HG03103 (cell line): ENCODE measurements around the gene SNX22.

Experiments
- ATAC-seq: cut with Tn5 transposase; IDR thresholded peaks from one replicate; pipeline ENCODE4 v1.9.1; 2021; ENCODE audit warnings: low read depth; ENCODE audit not compliant: unreplicated experiment

Gene SNX22

GRCh38 chr15:64133623-64134344 lies 17.7 kb upstream of the SNX22 start:
- ATAC-seq = no peak

DNA sequence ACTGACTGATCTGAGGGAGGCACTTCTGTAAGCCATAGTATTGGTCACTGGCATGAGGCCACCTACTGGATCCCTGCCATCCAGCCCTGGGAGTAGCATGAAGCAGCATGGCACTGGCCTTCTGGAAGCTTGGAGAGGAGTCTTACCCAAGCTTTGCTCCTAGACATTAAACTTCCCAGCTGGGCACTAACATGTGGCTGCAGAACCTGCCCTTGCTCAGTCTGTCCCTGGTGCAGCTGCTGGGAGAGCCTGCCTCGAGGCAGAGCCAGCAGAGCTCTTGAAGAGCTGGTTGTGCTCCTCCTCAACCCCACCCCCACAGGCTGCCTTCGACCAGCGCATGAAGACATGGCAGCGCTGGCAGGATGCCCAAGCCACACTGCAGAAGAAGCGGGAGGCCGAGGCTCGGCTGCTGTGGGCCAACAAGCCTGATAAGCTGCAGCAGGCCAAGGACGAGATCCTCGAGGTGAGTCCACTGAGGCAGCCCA lies 17.1 kb upstream of the SNX22 start:
- ATAC-seq = no peak

DNA sequence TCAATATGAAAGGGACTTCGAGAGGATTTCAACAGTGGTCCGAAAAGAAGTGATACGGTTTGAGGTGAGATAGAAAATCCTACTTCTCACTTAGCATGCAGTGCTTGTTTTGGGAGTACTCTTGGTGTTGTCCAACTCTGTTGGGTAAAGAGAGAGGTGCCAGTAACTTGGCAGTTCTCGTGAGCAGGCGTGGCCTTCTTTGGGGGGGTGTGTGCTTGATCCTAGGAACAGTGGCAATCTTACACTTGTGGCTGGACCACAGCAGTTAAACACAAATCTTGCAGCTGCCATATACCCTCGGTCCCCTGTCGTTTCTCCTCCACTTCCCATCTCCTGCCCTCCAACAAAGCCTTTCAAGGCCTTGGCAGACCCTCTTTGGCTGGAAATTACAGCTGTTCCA lies 15.2 kb upstream of the SNX22 start:
- ATAC-seq = no peak

DNA sequence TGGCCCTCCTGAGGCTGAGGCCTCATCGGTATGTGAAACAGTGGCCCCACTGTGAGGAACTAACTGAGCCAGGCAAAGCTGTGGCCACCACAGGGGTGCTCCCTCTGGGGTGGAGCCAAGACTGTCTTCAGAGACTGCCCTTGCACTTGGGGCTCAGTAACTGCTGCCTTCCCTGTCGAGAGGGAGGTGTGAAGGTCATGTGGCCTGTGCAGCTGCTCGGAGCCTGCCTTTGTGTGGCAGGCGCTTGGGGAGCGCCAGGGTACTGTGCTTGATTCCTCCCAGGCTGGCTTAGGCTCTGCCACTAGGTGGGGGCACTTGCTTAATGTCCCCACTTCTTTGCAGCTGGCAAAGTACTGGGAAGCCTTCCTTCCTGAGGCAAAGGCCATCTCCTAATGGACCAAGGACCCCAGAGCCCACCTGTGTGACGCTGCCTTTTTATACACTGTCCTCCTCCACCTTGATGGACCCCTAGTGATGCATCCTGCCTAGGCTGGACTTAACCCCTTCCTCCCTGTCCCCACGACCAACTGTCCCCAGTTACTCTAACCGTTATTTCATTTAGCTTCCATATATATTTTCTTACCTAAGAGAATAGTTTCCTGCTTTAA lies 14.2 kb upstream of the SNX22 start:
- no peak for ATAC-seq

GRCh38 chr15:64138331-64138941 lies 13.1 kb upstream of the SNX22 start:
- no peak for ATAC-seq

- ATAC-seq = no peak
These were observed 9.6 kb upstream of the SNX22 start for GRCh38 chr15:64141798-64142512.

- no peak for ATAC-seq
These were observed 8.3 kb upstream of the SNX22 start for GRCh38 chr15:64143276-64143675.

DNA sequence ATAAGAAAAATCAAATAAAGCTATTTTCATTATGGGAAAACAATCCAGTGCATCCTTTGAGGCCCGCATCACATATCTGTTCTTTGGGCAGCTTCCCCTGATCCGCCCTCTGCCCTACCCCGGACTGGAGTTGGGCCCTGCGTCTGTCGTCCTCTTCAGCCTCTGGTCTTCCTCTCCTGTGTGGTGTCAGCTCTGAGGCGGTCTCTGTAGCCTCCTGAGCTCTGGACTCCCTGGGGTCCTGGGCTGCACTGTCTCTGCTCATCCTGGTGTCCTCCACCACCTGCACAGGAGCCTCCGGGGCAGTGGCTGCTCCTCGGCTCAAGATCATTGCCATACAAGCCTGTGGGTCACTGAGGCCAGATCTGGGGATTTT lies 7.4 kb upstream of the SNX22 start:
- no peak for ATAC-seq

GRCh38 chr15:64144565-64145281 lies 6.8 kb upstream of the SNX22 start:
- ATAC-seq = no peak

- ATAC-seq = no peak
These were observed 5.5 kb upstream of the SNX22 start for GRCh38 chr15:64146041-64146440.

DNA sequence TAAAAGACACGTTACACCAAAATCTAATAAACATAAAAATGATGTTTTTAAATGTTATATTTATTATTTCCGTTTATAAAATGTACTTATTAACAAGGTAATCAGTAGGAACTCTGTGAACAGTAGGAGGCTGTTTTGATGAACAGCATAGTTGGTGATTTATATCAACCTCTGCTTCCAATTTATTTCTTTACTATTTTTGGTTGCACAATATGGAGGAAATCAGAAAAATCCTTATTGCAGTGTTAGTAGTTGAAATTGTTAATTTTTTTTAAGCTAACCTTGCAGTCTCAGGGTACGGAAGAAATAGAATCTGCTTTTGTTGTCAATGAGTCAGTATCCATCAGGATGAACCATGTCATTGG lies 5.0 kb upstream of the SNX22 start:
- no peak for ATAC-seq

DNA sequence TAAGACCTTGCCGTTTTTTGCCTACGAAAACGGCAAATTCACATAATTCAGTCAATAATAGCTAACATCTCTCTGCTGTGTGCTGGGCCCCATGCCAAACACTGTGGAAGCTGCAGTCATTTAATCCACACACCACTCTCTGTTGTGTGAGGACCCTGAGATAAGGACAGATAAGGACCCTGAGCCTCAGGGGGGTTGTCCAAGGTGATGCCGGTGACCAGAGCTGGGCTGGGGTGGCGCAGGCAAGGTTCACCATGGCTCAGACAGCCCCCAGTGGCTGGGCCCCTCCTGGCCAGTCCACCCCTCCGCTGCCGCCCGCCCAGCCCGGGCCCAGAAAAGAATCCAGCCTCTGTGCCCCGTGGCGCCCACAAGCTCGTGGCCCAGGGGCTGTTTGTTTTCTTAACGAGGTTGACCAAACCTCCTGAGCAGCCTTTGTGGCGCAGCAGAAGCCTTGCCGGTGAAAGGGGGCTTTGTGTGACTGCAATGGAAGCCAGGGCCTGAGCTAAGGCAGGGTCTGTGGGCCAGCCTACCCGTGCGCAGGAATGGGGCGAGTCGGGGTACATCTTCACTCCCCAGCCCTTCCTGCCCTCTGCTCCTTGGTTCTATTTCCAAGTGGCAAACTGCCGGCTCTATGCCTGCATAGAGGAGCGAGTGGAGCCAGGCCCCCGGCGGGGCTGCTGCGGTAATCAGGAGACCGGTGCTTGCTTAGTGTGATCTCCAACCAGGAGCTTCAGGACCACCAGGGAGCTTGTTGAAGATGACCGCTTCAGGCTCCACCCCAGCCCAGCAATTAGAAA lies 4.4 kb upstream of the SNX22 start:
- ATAC-seq = no peak

GRCh38 chr15:64148168-64148567 lies 3.4 kb upstream of the SNX22 start:
- ATAC-seq = no peak

DNA sequence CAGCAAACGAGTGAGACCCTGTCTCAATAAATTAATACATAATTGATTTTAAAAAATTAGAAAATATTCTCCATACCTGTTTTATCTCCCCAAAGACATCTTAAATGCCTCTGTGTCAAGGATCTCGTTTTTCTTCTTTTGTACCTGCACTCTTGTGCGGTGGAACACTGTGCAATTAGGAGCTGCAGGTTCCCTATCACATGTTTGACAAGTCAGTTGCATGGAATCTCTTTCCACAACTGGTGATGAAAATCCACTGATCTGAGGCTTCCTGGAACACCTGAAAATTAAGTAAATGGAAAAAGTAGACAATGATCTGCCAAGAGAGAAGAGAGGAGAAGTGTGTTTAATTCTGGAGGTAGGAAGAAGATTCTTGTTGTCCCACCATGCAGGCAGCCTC lies 3.0 kb upstream of the SNX22 start:
- no peak for ATAC-seq

GRCh38 chr15:64149424-64149823 lies 2.1 kb upstream of the SNX22 start:
- ATAC-seq = no peak

DNA sequence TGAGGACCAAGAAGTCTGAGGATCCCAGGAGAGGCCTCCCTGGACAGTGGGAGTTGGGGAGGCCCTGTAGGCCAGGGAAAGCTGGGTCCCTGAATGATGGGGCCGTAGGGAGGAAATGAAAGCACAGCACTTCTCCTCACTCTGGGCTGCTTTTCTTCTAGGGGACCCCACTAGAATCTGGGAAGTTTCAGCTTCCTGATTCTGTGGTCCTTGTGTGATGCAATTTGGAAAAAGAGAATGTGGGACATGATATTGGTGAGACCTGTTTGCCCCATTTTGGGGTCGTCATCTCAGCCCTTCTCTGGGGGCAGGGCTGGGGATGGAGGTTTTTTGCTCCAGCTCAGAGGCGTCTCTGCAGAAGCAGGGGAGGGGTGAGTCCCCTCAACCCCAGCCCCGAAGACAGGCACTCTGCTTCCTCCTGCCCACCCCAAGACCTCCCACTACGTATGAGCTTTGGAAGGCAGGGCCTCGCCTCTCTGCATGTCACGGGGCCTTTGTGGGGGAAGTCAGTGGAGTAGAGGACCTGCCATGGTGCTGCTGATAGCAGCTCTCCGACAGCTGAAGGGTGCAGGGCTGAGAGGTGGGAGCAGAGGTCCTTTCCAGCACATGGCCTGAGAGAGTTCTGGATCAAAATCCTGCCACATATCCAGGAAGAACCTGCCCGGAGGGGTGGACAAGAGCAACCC lies 1.5 kb upstream of the SNX22 start:
- ATAC-seq = no peak

GRCh38 chr15:64152507-64153387 lies 1.2 kb downstream of the SNX22 start:
- ATAC-seq = no peak
